HG03342 (cell line): ENCODE measurements around the gene MEOX1.

Source experiments
- ATAC-seq: cut with Tn5 transposase; IDR thresholded peaks from one replicate; pipeline ENCODE4 v1.9.1; 2021; ENCODE audit warnings: mild to moderate bottlenecking, moderate library complexity; ENCODE audit not compliant: unreplicated experiment

Gene MEOX1

GRCh38 chr17:43683928-43684653 is 22.4 kb upstream of the MEOX1 start:
- ATAC-seq = no peak

- ATAC-seq = no peak
Observed at GRCh38 chr17:43680461-43680860, 18.7 kb upstream of the MEOX1 start.

GRCh38 chr17:43679911-43680310 is 18.2 kb upstream of the MEOX1 start:
- no peak for ATAC-seq

- no peak for ATAC-seq
Observed at GRCh38 chr17:43679401-43679800, 17.7 kb upstream of the MEOX1 start.

GRCh38 chr17:43676471-43676870 is 14.7 kb upstream of the MEOX1 start:
- ATAC-seq = no peak

DNA sequence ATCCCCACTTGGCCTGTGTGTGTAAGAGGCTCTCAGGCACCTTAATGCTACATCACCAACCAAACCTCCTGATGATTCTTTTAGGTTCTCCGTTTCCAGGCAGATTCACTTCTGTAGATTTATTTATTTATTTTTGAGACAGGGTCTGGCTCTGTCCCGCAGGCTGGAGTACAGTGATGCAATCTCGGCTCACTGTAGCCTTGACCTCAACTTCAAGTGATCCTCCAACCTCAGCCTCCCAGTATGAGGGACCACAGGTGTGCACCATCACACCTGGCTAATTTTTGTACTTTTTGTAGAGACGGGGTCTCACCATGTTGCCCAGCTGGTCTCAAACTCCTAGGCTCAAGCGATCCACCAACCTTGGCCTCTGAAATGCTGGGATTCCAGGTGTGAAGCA is 12.7 kb upstream of the MEOX1 start:
- ATAC-seq = no peak

GRCh38 chr17:43673516-43674323 is 12.0 kb upstream of the MEOX1 start:
- ATAC-seq = no peak

DNA sequence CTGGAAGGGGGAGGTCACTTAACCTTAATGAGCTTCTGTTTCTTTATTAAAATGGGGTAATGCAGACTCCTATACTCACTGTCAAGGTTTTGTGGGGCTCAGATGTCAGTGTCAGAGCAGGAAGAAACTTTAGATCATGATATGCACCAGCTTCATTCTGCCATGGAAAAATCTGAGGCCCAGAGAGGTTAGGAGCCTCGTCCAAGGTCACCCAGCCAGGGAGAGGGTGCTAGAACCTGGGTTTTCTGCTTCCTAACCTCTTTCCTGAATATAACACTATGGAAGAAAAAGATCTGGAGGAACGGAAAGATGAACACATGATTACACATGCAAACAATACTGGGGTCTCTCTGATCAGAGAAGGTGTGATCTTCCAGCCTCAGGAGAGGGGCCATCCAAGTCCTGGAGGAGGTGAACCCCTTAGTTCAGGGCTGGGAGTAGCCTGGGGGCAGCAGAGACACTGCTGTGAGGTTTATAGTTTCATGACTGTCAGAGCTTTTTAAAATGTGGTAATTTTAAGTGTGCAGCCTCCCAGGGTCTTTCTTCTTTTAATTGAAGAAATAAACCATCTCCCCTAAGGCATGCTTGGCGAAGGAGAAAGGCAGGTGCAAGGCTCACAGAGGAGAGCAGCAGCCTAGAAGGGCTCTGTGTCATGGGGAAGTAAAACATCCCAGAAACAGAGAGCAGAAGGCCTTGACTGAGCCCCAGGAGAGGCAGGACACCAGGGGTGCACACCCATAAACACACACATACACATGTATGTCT is 10.2 kb upstream of the MEOX1 start:
- no peak for ATAC-seq

GRCh38 chr17:43671031-43671692 is 9.4 kb upstream of the MEOX1 start:
- no peak for ATAC-seq

DNA sequence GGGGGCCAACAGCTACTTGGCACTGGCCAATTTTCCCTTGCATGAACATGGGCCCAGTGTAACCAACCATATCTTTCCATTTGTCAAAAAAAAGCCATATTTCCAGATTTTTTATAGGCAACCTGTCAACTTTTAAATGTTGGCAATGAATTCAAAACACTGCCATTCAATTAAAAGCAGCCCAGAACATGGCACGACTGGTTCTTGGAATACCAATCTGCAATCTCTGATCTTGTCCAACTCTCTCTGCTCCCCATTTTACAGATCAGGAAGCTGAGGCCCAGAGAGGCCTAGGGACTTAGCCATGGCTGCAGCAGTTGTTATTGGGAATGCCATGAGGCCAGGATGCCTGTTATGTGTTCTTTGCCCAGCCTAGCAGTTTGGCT is 8.9 kb upstream of the MEOX1 start:
- no peak for ATAC-seq

GRCh38 chr17:43669971-43670644 is 8.4 kb upstream of the MEOX1 start:
- no peak for ATAC-seq

- ATAC-seq = no peak
Observed at GRCh38 chr17:43667947-43668348, 6.2 kb upstream of the MEOX1 start.

- no peak for ATAC-seq
Observed at GRCh38 chr17:43667506-43667905, 5.8 kb upstream of the MEOX1 start.

GRCh38 chr17:43665937-43666236 is 4.2 kb upstream of the MEOX1 start:
- no peak for ATAC-seq

DNA sequence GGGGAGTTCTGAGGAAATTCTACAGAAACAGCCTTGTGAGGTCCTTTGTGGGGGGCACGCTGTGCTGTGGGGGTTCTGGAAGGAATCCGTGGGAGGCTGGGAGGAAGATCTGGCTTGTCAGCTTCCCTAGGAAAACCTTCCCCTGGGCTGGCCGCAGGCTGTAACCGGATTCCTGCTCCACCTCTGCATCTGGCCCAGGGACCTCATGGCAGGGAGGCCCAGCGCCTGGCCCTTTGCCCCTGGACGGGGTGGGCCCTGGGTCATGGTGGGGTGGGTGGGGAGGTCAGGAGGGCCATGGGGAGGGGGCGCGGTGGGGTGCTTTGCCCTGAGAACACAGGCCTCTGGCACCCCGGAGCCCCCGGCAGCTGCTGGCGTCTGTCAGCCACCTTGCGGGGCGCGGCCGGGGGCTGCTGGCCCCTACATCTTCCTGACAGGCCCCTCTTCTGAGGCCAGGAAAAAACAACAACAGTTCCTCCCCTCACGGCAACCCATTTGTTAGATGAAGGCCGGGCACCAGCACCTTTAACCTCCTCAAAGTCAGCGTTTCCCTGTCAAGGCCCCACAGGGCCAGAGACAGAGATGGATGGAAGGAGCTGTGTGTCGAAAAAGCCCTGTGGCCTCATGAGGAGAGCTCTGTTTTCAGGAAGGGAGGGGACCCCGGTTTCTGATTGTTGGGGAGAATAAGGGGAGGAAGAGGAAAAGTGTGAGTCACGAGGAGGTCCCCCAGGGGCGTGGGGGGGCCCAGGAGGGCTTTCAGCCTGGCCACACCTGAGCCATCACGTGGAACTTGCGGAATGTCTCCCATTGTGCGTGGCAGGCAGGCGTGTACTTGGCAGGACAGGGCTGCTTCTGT is 3.6 kb upstream of the MEOX1 start:
- no peak for ATAC-seq

DNA sequence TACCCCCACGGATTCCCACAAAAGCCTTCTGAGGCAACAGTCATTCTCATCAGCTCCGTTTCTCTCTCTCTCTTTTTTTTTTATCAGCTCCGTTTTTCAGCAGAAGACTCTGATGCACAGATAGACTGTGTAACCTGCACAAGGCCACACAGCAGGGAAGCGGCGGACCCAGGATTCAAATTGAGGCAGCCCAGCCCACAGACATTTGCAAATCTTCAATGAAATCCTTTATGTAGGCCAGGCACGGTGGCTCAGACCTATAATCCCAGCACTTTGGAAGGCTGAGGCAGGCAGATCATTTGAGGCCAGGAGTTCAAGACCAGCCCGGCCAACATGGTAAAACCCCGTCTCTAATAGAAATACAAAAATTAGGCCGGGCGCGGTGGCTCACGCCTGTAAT is 2.4 kb upstream of the MEOX1 start:
- ATAC-seq = no peak

- no peak for ATAC-seq
Observed at GRCh38 chr17:43663383-43663782, 1.7 kb upstream of the MEOX1 start.

- no peak for ATAC-seq
Observed at GRCh38 chr17:43662413-43663141, 855 bp upstream of the MEOX1 start.

- ATAC-seq = no peak
Observed at GRCh38 chr17:43660816-43661493, 767 bp downstream of the MEOX1 start.
